AG10803 (cell line): Measurements from ENCODE around the gene SUPT3H.
A peak's percentile ranks its signal among the peaks of the same experiment; 100 is the strongest.

Experiments
- DNase-seq: peaks from one replicate; pipeline ENCODE4 v3.0.0; 2010; ENCODE audit warnings: low read depth
- H3K4me3 ChIP-seq: 2 replicates; pipeline ENCODE4 v1.5.1; 2011; ENCODE audit warnings: mild to moderate bottlenecking, low read length, control low read depth
- CTCF ChIP-seq: conservative IDR thresholded peaks from 2 replicates; pipeline ENCODE4 v1.5.1; 2011; ENCODE audit warnings: mild to moderate bottlenecking, low read length, control low read depth, inconsistent platforms

Gene SUPT3H

GRCh38 chr6:45421709-45422502 is 44.2 kb upstream of the SUPT3H start:
- peak overlapping the region; percentile 90 for H3K4me3 ChIP-seq
- TF ChIP-seq CTCF, result peak; percentile 35
- peak; percentile 76 for DNase-seq

- H3K4me3 ChIP-seq, result peak overlapping the region; percentile 90
- no peak for TF ChIP-seq CTCF
- peak; percentile 33 for DNase-seq
Measured at GRCh38 chr6:45420909-45421708, 43.4 kb upstream of the SUPT3H start.

- peak; percentile 60 for DNase-seq
- TF ChIP-seq CTCF, result no peak
- H3K4me3 ChIP-seq, result peak overlapping the region; percentile 90
Measured at GRCh38 chr6:45420083-45420908, 42.6 kb upstream of the SUPT3H start.

- peak; percentile 50 for DNase-seq
- peak; percentile 22; the same call in 1 of the 2 replicates for TF ChIP-seq CTCF
- H3K4me3 ChIP-seq, result peak overlapping the region; percentile 90
Measured at GRCh38 chr6:45419571-45420082, 41.9 kb upstream of the SUPT3H start.

- TF ChIP-seq CTCF, result no peak
- no peak for DNase-seq
- H3K4me3 ChIP-seq, result no peak overlapping the region
Measured at GRCh38 chr6:45417436-45417835, 39.7 kb upstream of the SUPT3H start.

GRCh38 chr6:45416700-45417099 is 39.0 kb upstream of the SUPT3H start:
- no peak for TF ChIP-seq CTCF
- DNase-seq, result peak; percentile 44
- H3K4me3 ChIP-seq, result no peak overlapping the region
